ENCODE measurements around the gene MS4A6E. TPM values are rescaled to one million over a fixed set of nuclear protein-coding genes. Genes with fewer than 3 reads are reported as not detected.

MS4A6E gene
- total RNA-seq, 1 donor = not detected

- TF ChIP-seq, protein P1, sequence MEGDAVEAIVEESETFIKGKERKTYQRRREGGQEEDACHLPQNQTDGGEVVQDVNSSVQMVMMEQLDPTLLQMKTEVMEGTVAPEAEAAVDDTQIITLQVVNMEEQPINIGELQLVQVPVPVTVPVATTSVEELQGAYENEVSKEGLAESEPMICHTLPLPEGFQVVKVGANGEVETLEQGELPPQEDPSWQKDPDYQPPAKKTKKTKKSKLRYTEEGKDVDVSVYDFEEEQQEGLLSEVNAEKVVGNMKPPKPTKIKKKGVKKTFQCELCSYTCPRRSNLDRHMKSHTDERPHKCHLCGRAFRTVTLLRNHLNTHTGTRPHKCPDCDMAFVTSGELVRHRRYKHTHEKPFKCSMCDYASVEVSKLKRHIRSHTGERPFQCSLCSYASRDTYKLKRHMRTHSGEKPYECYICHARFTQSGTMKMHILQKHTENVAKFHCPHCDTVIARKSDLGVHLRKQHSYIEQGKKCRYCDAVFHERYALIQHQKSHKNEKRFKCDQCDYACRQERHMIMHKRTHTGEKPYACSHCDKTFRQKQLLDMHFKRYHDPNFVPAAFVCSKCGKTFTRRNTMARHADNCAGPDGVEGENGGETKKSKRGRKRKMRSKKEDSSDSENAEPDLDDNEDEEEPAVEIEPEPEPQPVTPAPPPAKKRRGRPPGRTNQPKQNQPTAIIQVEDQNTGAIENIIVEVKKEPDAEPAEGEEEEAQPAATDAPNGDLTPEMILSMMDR (IDR thresholded peaks at IDR 0.05; ENCODE audit: insufficient read depth, low read length) = no peak
- no peak overlapping the region for H3K4me3 ChIP-seq (ENCODE audit: low read depth, low read length)
- no peak for DNase-seq (ENCODE audit: low read depth)
These were observed 11.2 kb upstream of the MS4A6E start for GRCh38 chr11:60315871-60316270.

DNA sequence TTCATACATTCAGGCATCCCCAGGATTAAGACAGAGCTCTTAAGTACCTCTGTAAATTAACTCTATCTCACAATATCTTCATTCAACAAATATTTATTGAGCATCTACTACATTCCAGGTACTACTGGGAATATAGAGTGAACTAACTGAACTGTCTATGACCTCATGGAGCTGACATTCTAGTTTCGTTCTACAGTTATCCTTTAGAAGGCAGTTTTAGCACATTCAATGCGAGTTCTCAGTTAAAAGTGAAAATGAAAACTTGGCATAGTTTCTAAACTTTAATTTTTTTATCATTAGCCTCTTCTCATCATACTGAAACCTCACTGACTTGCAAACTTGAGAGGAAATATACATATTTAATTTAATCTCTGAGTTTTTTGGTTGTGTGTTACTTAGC, 10.7 kb upstream of the MS4A6E start:
- DNase-seq (ENCODE audit: low read depth) = no peak
- TF ChIP-seq, protein P1 (IDR thresholded peaks at IDR 0.05; ENCODE audit: insufficient read depth, low read length) = no peak
- no peak overlapping the region for H3K4me3 ChIP-seq (ENCODE audit: low read depth, low read length)

GRCh38 chr11:60318726-60319125, 8.3 kb upstream of the MS4A6E start:
- no peak overlapping the region for H3K4me3 ChIP-seq (ENCODE audit: low read depth, low read length)
- no peak for DNase-seq (ENCODE audit: low read depth)
- TF ChIP-seq, protein P1 (IDR thresholded peaks at IDR 0.05; ENCODE audit: insufficient read depth, low read length) = no peak

GRCh38 chr11:60321051-60321450, 6.0 kb upstream of the MS4A6E start:
- TF ChIP-seq, protein P1 (IDR thresholded peaks at IDR 0.05; ENCODE audit: insufficient read depth, low read length) = no peak
- no peak overlapping the region for H3K4me3 ChIP-seq (ENCODE audit: low read depth, low read length)
- no peak for DNase-seq (ENCODE audit: low read depth)

- TF ChIP-seq, protein P1 (IDR thresholded peaks at IDR 0.05; ENCODE audit: insufficient read depth, low read length) = no peak
- no peak overlapping the region for H3K4me3 ChIP-seq (ENCODE audit: low read depth, low read length)
- DNase-seq (ENCODE audit: low read depth) = no peak
These were observed 1.4 kb downstream of the MS4A6E start for GRCh38 chr11:60328460-60328859.

DNA sequence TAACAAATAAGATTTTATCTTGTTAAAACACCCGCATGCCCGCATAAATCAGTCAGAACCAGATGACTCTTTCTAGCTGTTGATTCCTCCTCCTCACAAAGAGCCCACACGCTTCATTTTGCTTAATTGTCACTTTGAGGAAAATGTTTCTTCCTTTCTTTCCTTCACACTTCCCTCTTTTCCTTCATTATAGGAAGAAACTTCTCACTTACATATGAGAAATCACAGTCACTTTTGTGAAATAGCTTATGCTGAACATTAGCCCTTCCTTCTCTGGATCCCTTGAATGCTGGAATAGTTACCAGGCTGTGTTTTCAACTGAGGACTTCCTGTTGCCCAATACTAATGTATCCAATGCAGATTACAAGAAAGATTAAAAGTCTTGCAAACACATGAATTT, 5.8 kb downstream of the MS4A6E start:
- no peak for DNase-seq (ENCODE audit: low read depth)
- H3K4me3 ChIP-seq (ENCODE audit: low read depth, low read length) = no peak overlapping the region
- TF ChIP-seq, protein P1 (IDR thresholded peaks at IDR 0.05; ENCODE audit: insufficient read depth, low read length) = no peak

DNA sequence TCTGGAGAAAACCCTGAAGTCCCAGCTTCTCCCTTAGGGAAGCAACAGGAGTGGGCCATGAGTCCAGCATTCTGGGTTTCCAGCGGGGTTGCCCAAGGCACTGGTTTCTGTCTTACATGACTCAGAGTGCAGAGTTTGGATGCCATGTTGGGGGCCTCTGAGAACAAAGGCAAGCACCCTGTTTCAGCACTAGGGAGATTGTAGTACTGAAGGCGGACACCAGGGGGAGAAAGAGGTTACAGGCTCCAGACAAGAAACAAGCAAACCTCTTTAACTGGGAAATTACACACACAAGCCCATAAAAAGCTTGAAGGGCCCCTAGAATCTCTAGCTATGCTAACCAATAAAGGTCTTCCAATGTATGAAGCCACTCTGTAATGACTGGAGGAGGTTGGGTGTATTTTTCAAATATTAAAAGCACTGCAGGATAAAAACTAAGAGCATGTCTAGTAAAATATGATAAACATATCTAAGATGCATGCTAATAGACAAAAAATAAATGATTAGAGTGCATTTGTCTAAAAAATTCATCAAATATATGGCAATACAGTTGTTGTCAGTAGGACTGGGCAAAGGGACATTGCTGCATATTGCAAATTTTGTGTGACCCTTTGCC, 7.1 kb downstream of the MS4A6E start:
- TF ChIP-seq, protein P1 (IDR thresholded peaks at IDR 0.05; ENCODE audit: insufficient read depth, low read length) = peak; percentile 71
- DNase-seq (ENCODE audit: low read depth) = peak; percentile 21
- H3K4me3 ChIP-seq (ENCODE audit: low read depth, low read length) = no peak overlapping the region

All from fibroblast of the aortic adventitia (primary cell).